HCT116 (cell line): ENCODE results near the gene CCL17. TPM values are rescaled to one million over a fixed set of nuclear protein-coding genes. Genes with fewer than 3 reads are reported as not detected.

Experiments used
- ATAC-seq: fragments of 200-7000 bp; cut with Tn5 transposase; 2 replicates; pipeline ENCODE4 v1.9.1; 2020; ENCODE audit warnings: mild to moderate bottlenecking, moderate library complexity
- BruUV-seq: library from RNA; stranded (reverse); fragments of 400-500 nt; replicated peaks from 2 replicates; lab custom pipeline; 2021; lab: Mats Ljungman, UMichigan
- CTCF ChIA-PET: fragments of 300-600 bp; sonication (Branson Sonifier 250); formaldehyde crosslinking; loops from one replicate; lab custom pipeline; 2021; ENCODE audit warnings: antibody characterized with exemption; lab: Charles Lee
- POLR2A ChIA-PET: fragments of 300-600, 350-600 bp; sonication (Branson Sonifier 250); formaldehyde crosslinking; loops from one replicate; lab custom pipeline; 2021; ENCODE audit warnings: antibody characterized with exemption; lab: Charles Lee
- RAD21 ChIA-PET, 2 experiments: fragments of 300-600 bp; sonication (Branson Sonifier 250); formaldehyde crosslinking; loops; one replicate each; lab custom pipeline; 2023; ENCODE audit warnings: low total read pairs in 2 of 2; ENCODE audit not compliant: uncharacterized antibody in 2 of 2, unreplicated experiment in 2 of 2, low non-redundant PET in 1 of 2; lab: Charles Lee
- DNase-seq: peaks from one replicate; pipeline ENCODE4 v3.0.0-alpha.2; 2010; ENCODE audit warnings: low read depth, low spot score
- H2AFZ ChIP-seq: fragments of 200-600 bp; shearing (Covaris generic), sonication (generic); 2 replicates; pipeline ENCODE4 v1.6.1; 2017; ENCODE audit warnings: low read depth, mixed run types, mixed read lengths, antibody characterized with exemption, low read length; ENCODE audit not compliant: poor library complexity, severe bottlenecking
- H3K27ac ChIP-seq: 2 replicates; pipeline ENCODE4 v1.5.1; 2012; ENCODE audit warnings: low read depth, low read length
- H3K27me3 ChIP-seq: fragments of 200-600 bp; sonication (generic); 2 replicates; pipeline ENCODE4 v1.6.1; 2016; ENCODE audit warnings: mixed run types, low read length, mixed read lengths; ENCODE audit not compliant: insufficient read depth
- H3K36me3 ChIP-seq, 2 experiments: fragments of 200-500 bp in 1 of 2; fragments of 200-600 bp in 1 of 2; sonication (Bioruptor generic) in 1 of 2; sonication (generic) in 1 of 2; 2 replicates each; pipeline versions ENCODE4 v1.5.1 to v1.6.1; 2014 to 2016; ENCODE audit warnings: low read length in 2 of 2, inconsistent platforms in 1 of 2, mixed read lengths in 1 of 2, mixed run types in 1 of 2; ENCODE audit not compliant: insufficient read depth in 2 of 2, control insufficient read depth in 1 of 2
- H3K4me1 ChIP-seq, 2 experiments: fragments of 200-600 bp in 1 of 2; sonication (generic) in 1 of 2; 2 replicates each; pipeline versions ENCODE4 v1.5.1 to v1.6.1; 2012 to 2017; ENCODE audit warnings: low read length in 2 of 2, inconsistent platforms in 1 of 2, mild to moderate bottlenecking in 1 of 2, mixed read lengths in 1 of 2, mixed run types in 1 of 2, moderate library complexity in 1 of 2; ENCODE audit not compliant: insufficient read depth in 2 of 2, control insufficient read depth in 1 of 2
- H3K4me2 ChIP-seq: fragments of 200-600 bp; sonication (generic); 2 replicates; pipeline ENCODE4 v1.6.1; 2017; ENCODE audit warnings: mixed run types, low read length, mixed read lengths
- H3K4me3 ChIP-seq, 2 experiments: fragments of 200-600 bp in 1 of 2; sonication (generic) in 1 of 2; replicated peaks in 1 of 2; 2 replicates each; pipeline ENCODE4 v1.5.1; 2011 to 2016; ENCODE audit warnings: low read length in 2 of 2, control low read depth in 1 of 2, low read depth in 1 of 2, mild to moderate bottlenecking in 1 of 2, mixed read lengths in 1 of 2, mixed run types in 1 of 2
- H3K79me2 ChIP-seq: fragments of 200-600 bp; sonication (generic); 2 replicates; pipeline ENCODE4 v1.6.1; 2017; ENCODE audit warnings: mild to moderate bottlenecking, mixed run types, low read length, moderate library complexity, mixed read lengths; ENCODE audit not compliant: insufficient read depth
- H3K9ac ChIP-seq: fragments of 200-600 bp; sonication (generic); 2 replicates; pipeline ENCODE4 v1.6.1; 2016; ENCODE audit warnings: low read length, mixed read lengths
- H3K9me2 ChIP-seq: fragments of 200-600 bp; sonication (generic), shearing (Covaris generic); 2 replicates; pipeline ENCODE4 v1.6.1; 2017; ENCODE audit warnings: mixed run types, mild to moderate bottlenecking, moderate library complexity; ENCODE audit not compliant: insufficient read depth
- H3K9me3 ChIP-seq, 2 experiments: fragments of 200-500 bp in 1 of 2; fragments of 200-600 bp in 1 of 2; sonication (Bioruptor generic) in 1 of 2; sonication (generic) in 1 of 2; 2 replicates each; pipeline ENCODE4 v1.6.1; 2014 to 2017; ENCODE audit warnings: low read length in 2 of 2, mixed read lengths in 2 of 2, inconsistent platforms in 1 of 2, low read depth in 1 of 2, mild to moderate bottlenecking in 1 of 2, mixed run types in 1 of 2, moderate library complexity in 1 of 2; ENCODE audit not compliant: control insufficient read depth in 1 of 2, insufficient read depth in 1 of 2
- H4K20me1 ChIP-seq: fragments of 200-600 bp; sonication (generic), shearing (Covaris generic); 2 replicates; pipeline ENCODE4 v1.6.1; 2017; ENCODE audit warnings: mixed run types, mild to moderate bottlenecking, moderate library complexity; ENCODE audit not compliant: insufficient read depth
- CBX3 ChIP-seq: IDR thresholded peaks from 2 replicates; pipeline ENCODE4 v1.6.1; 2012; ENCODE audit warnings: low read depth
- CEBPB ChIP-seq: IDR thresholded peaks from 2 replicates; pipeline ENCODE4 v1.6.1; 2012; ENCODE audit warnings: low read depth
- EGR1 ChIP-seq: IDR thresholded peaks from 2 replicates; pipeline ENCODE4 v1.6.1; 2012; ENCODE audit warnings: low read depth
- FOSL1 ChIP-seq: IDR thresholded peaks from 2 replicates; pipeline ENCODE4 v1.6.1; 2012; ENCODE audit warnings: low read depth
- POLR2A ChIP-seq: IDR thresholded peaks from 2 replicates; pipeline ENCODE4 v1.7.0; 2011; ENCODE audit warnings: borderline replicate concordance; ENCODE audit not compliant: insufficient read depth, insufficient read length; ENCODE audit errors: extremely low read depth
- POLR2AphosphoS5 ChIP-seq: IDR thresholded peaks from 2 replicates; pipeline ENCODE4 v1.6.1; 2011; ENCODE audit warnings: mild to moderate bottlenecking, low read depth, low read length, moderate library complexity
- SP1 ChIP-seq: IDR thresholded peaks from 2 replicates; pipeline ENCODE4 v1.6.1; 2012; ENCODE audit warnings: low read depth
- TCF7L2 ChIP-seq: IDR thresholded peaks from 2 replicates; pipeline ENCODE4 v1.7.0; 2011; ENCODE audit warnings: borderline replicate concordance, inconsistent platforms; ENCODE audit not compliant: insufficient read depth, insufficient read length; ENCODE audit errors: extremely low read depth
- intact Hi-C: fragments of 100-400 bp; cut with micrococcal nuclease; formaldehyde crosslinking; loops from 2 replicates; pipeline ENCODE4 v1.10.0; 2022
- total RNA-seq: library from RNA; stranded (reverse); gene quantifications from one replicate; pipeline ENCODE4 v1.2.1, GENCODE V29; 2021; ENCODE audit not compliant: unreplicated experiment
- TF ChIP-seq, protein P1 (sequence below), 3 experiments: fragments of 200-600 bp in 1 of 3; sonication (generic) in 1 of 3; IDR thresholded peaks in 2 of 3; conservative IDR thresholded peaks in 1 of 3; 2 replicates each; pipeline ENCODE4 v1.5.1; 2012 to 2017; ENCODE audit warnings: low read depth in 2 of 3, low read length in 2 of 3, antibody characterized with exemption in 1 of 3, borderline replicate concordance in 1 of 3, control low read depth in 1 of 3, mild to moderate bottlenecking in 1 of 3, mixed read lengths in 1 of 3, mixed run types in 1 of 3, moderate library complexity in 1 of 3; ENCODE audit not compliant: insufficient read depth in 1 of 3
- TF ChIP-seq, protein P2 (sequence below): IDR thresholded peaks from 2 replicates; pipeline ENCODE4 v1.6.1; 2011; ENCODE audit warnings: mild to moderate bottlenecking, low read length, moderate library complexity; ENCODE audit not compliant: insufficient replicate concordance; ENCODE audit errors: extremely low read depth
- TF ChIP-seq, protein P3 (sequence below): IDR thresholded peaks from 2 replicates; pipeline ENCODE4 v1.6.1; 2012
- TF ChIP-seq, protein P4 (sequence below): IDR thresholded peaks from 2 replicates; pipeline ENCODE4 v1.6.1; 2012; ENCODE audit warnings: low read depth
- TF ChIP-seq, protein P5 (sequence below): IDR thresholded peaks from 2 replicates; pipeline ENCODE4 v1.6.1; 2012

The CCL17 gene
- total RNA-seq, 1 experiment from 2014 or later, result not detected

DNA sequence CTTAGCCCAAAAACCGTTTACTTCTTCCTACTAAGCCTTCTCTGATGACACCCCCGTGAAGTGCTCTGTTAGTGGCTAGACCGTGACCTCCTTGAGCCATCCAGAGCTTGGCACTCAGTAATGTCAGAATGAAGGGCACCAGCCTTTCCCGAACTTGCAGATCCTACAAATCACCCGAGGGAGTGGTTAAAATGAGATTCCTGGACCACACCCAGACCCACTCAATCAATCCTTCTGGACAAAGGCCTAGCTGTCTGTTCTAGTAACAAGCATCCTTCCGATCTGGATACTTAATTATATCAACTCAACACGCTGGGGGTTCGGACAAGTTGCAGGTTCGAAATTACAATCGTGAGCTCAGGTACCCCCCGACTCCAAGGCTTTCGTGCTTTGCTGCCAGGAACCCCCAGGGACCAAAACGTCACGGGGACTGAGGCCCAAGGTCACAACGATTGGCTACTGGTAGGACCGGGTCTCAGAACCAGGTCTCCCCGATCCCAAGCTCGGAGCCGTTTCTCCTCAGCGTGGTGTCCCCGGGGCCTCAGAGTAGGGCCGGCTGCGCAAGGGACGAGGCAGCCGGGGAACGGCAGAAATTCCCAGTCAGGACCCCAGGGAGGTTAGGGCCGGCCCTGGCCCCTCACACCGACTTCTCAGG, 42.1 kb downstream of the CCL17 start:
- intact Hi-C loops, result no loop called here
- CTCF ChIA-PET, result interaction anchor here (1.0 to 1.9 kb wide), 4 partner anchors 15 to 147 kb away, joined by 4 to 13 read pairs (median 5); partner anchors contain the start of gene POLR2C
- DNase-seq, result no peak
- Histone ChIP-seq H3K27ac (peak overlapping the region; percentile 64), H3K4me3 (peak overlapping the region; percentile 57 to 96), H3K9ac (peak overlapping the region; percentile 98), H2AFZ (no peak overlapping the region), H3K9me2 (no peaks in the 10 kb centered on the region), H3K79me2 (peaks cover 78% of the 10 kb centered on the region), H3K4me1 (peaks cover 10 to 19% of the 10 kb centered on the region in 2 experiments), H3K4me2 (peak overlapping the region; percentile 91), H3K27me3 (no peaks in the 10 kb centered on the region), H4K20me1 (no peaks in the 10 kb centered on the region), H3K36me3 (peaks cover 7% of the 10 kb centered on the region in 2 experiments; a peak in 2 of 4 replicates), H3K9me3 (no peaks in the 10 kb centered on the region)
- RAD21 ChIA-PET, result interaction anchor here in 1 of 2 experiments (0.6 kb wide), 1 partner anchor 82 kb away, joined by 3 read pairs; no protein-coding TSS in a partner anchor
- BruUV-seq, result no TSS peak
- POLR2A ChIA-PET, result interaction anchor here (0.6 to 2.0 kb wide), 8 partner anchors 11 to 73 kb away, joined by 3 to 10 read pairs (median 4); partner anchors contain the start of gene POLR2C
- TF ChIP-seq SP1 (no peak), POLR2AphosphoS5 (no peak), TCF7L2 (no peak), CEBPB (no peak), POLR2A (no peak), FOSL1 (no peak), CBX3 (no peak), EGR1 (no peak)
- TF ChIP-seq, protein P1, sequence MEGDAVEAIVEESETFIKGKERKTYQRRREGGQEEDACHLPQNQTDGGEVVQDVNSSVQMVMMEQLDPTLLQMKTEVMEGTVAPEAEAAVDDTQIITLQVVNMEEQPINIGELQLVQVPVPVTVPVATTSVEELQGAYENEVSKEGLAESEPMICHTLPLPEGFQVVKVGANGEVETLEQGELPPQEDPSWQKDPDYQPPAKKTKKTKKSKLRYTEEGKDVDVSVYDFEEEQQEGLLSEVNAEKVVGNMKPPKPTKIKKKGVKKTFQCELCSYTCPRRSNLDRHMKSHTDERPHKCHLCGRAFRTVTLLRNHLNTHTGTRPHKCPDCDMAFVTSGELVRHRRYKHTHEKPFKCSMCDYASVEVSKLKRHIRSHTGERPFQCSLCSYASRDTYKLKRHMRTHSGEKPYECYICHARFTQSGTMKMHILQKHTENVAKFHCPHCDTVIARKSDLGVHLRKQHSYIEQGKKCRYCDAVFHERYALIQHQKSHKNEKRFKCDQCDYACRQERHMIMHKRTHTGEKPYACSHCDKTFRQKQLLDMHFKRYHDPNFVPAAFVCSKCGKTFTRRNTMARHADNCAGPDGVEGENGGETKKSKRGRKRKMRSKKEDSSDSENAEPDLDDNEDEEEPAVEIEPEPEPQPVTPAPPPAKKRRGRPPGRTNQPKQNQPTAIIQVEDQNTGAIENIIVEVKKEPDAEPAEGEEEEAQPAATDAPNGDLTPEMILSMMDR (IDR thresholded peaks at IDR 0.05 in 2 of 3, conservative IDR thresholded peaks at IDR 0.05 in 1 of 3; ENCODE audit: borderline replicate concordance in 1 of 3, insufficient read depth in 1 of 3, low read depth in 2 of 3, low read length in 2 of 3), result no peak
- TF ChIP-seq, protein P2, sequence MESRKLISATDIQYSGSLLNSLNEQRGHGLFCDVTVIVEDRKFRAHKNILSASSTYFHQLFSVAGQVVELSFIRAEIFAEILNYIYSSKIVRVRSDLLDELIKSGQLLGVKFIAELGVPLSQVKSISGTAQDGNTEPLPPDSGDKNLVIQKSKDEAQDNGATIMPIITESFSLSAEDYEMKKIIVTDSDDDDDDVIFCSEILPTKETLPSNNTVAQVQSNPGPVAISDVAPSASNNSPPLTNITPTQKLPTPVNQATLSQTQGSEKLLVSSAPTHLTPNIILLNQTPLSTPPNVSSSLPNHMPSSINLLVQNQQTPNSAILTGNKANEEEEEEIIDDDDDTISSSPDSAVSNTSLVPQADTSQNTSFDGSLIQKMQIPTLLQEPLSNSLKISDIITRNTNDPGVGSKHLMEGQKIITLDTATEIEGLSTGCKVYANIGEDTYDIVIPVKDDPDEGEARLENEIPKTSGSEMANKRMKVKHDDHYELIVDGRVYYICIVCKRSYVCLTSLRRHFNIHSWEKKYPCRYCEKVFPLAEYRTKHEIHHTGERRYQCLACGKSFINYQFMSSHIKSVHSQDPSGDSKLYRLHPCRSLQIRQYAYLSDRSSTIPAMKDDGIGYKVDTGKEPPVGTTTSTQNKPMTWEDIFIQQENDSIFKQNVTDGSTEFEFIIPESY, result no peak
- TF ChIP-seq, protein P3, sequence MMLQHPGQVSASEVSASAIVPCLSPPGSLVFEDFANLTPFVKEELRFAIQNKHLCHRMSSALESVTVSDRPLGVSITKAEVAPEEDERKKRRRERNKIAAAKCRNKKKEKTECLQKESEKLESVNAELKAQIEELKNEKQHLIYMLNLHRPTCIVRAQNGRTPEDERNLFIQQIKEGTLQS, result no peak
- TF ChIP-seq, protein P4, sequence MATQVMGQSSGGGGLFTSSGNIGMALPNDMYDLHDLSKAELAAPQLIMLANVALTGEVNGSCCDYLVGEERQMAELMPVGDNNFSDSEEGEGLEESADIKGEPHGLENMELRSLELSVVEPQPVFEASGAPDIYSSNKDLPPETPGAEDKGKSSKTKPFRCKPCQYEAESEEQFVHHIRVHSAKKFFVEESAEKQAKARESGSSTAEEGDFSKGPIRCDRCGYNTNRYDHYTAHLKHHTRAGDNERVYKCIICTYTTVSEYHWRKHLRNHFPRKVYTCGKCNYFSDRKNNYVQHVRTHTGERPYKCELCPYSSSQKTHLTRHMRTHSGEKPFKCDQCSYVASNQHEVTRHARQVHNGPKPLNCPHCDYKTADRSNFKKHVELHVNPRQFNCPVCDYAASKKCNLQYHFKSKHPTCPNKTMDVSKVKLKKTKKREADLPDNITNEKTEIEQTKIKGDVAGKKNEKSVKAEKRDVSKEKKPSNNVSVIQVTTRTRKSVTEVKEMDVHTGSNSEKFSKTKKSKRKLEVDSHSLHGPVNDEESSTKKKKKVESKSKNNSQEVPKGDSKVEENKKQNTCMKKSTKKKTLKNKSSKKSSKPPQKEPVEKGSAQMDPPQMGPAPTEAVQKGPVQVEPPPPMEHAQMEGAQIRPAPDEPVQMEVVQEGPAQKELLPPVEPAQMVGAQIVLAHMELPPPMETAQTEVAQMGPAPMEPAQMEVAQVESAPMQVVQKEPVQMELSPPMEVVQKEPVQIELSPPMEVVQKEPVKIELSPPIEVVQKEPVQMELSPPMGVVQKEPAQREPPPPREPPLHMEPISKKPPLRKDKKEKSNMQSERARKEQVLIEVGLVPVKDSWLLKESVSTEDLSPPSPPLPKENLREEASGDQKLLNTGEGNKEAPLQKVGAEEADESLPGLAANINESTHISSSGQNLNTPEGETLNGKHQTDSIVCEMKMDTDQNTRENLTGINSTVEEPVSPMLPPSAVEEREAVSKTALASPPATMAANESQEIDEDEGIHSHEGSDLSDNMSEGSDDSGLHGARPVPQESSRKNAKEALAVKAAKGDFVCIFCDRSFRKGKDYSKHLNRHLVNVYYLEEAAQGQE, result no peak
- TF ChIP-seq, protein P5, sequence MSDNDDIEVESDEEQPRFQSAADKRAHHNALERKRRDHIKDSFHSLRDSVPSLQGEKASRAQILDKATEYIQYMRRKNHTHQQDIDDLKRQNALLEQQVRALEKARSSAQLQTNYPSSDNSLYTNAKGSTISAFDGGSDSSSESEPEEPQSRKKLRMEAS, result no peak
- peak; percentile 50 for ATAC-seq
